Nephron progenitor cell (in vitro differentiated cells): ENCODE results near the gene TMEM30B.
A peak's percentile ranks its signal among the peaks of the same experiment; 100 is the strongest.

ENCODE experiments used
- DNase-seq: peaks from one replicate; pipeline ENCODE4 v3.0.0; 2021
- H3K27ac Mint-ChIP-seq: 2 replicates; pipeline ENCODE4 v1.8.0; 2021; ENCODE audit warnings: mild to moderate bottlenecking, moderate library complexity, mixed read lengths
- H3K27me3 Mint-ChIP-seq: 2 replicates; pipeline ENCODE4 v1.8.0; 2021; ENCODE audit warnings: mild to moderate bottlenecking, low read depth, mixed read lengths; ENCODE audit not compliant: poor library complexity
- H3K36me3 Mint-ChIP-seq: 2 replicates; pipeline ENCODE4 v1.8.0; 2021; ENCODE audit warnings: low read depth, mixed read lengths
- H3K4me1 Mint-ChIP-seq: 2 replicates; pipeline ENCODE4 v1.8.0; 2021; ENCODE audit warnings: mixed read lengths
- H3K4me3 Mint-ChIP-seq: 2 replicates; pipeline ENCODE4 v1.8.0; 2021; ENCODE audit warnings: mild to moderate bottlenecking, moderate library complexity, mixed read lengths
- H3K9me3 Mint-ChIP-seq: 2 replicates; pipeline ENCODE4 v1.8.0; 2021; ENCODE audit warnings: mild to moderate bottlenecking, moderate library complexity, mixed read lengths
- TF ChIP-seq, protein P1 (sequence below): fragments of 200-600 bp; sonication (generic); IDR thresholded peaks from 2 replicates; pipeline ENCODE4 v1.5.0; 2021; ENCODE audit warnings: antibody characterized with exemption

TMEM30B gene

GRCh38 chr14:61326146-61326545 is 45.0 kb upstream of the TMEM30B start:
- no peak for DNase-seq
- H3K27me3 Mint-ChIP-seq: peaks cover 53% of the 10 kb centered on the region

DNA sequence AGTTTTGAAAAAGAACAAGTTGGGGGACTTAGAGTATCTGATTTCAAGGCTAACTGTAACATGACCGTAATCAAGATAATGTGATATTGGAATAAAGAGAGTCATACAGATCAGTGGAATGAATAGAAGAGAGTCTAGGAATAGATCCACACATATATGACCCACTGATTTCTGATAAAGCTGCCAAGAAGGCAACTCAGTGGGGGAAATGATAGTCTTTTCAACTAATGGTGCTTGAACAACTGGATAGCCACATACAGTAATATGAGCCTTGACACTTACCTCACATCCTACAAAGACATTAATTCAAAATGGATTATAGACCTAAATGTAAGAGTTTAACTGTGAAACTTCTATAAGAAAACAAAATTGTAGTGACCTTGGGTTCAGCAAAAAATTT is 44.0 kb upstream of the TMEM30B start:
- Mint-ChIP-seq H3K9me3 (peaks cover 33% of the 10 kb centered on the region), H3K4me3 (no peak overlapping the region), H3K27ac (no peak overlapping the region), H3K4me1 (peaks cover 13% of the 10 kb centered on the region), H3K27me3 (peaks cover 53% of the 10 kb centered on the region), H3K36me3 (no peaks in the 10 kb centered on the region)
- TF ChIP-seq, protein P1, sequence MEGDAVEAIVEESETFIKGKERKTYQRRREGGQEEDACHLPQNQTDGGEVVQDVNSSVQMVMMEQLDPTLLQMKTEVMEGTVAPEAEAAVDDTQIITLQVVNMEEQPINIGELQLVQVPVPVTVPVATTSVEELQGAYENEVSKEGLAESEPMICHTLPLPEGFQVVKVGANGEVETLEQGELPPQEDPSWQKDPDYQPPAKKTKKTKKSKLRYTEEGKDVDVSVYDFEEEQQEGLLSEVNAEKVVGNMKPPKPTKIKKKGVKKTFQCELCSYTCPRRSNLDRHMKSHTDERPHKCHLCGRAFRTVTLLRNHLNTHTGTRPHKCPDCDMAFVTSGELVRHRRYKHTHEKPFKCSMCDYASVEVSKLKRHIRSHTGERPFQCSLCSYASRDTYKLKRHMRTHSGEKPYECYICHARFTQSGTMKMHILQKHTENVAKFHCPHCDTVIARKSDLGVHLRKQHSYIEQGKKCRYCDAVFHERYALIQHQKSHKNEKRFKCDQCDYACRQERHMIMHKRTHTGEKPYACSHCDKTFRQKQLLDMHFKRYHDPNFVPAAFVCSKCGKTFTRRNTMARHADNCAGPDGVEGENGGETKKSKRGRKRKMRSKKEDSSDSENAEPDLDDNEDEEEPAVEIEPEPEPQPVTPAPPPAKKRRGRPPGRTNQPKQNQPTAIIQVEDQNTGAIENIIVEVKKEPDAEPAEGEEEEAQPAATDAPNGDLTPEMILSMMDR: no peak
- DNase-seq: no peak

More at GRCh38 chr14:61326146-61326545, 45.0 kb upstream of the TMEM30B start:
- H3K4me1 Mint-ChIP-seq: peaks cover 13% of the 10 kb centered on the region
- H3K9me3 Mint-ChIP-seq: peaks cover 33% of the 10 kb centered on the region
- no peaks in the 10 kb centered on the region for H3K36me3 Mint-ChIP-seq
- TF ChIP-seq, protein P1: no peak
- H3K4me3 Mint-ChIP-seq: no peak overlapping the region
- H3K27ac Mint-ChIP-seq: no peak overlapping the region

DNA sequence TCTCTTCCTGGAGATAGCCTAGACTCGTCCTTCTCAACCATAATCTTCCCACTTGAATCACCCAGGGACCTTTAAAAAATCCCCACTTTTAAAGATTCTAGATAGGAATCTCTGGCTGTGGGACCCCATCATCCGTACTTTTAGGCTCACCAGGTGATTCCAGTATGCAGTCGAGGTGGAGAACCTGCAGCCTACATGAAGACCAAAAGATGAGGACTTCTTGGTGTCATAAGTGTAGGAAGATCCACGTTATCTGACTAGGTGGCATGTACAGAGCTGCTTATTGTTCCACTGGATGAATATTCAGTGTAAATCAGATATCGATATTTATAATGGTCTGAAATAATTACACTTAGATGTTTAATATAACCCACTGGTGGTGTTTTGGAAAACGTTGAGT is 42.8 kb upstream of the TMEM30B start:
- H3K4me3 Mint-ChIP-seq: no peak overlapping the region
- no peaks in the 10 kb centered on the region for H3K36me3 Mint-ChIP-seq
- peaks cover 53% of the 10 kb centered on the region for H3K27me3 Mint-ChIP-seq
- TF ChIP-seq, protein P1: no peak
- H3K4me1 Mint-ChIP-seq: peaks cover 6% of the 10 kb centered on the region
- no peak overlapping the region for H3K27ac Mint-ChIP-seq
- no peak for DNase-seq
- H3K9me3 Mint-ChIP-seq: peaks cover 33% of the 10 kb centered on the region

DNA sequence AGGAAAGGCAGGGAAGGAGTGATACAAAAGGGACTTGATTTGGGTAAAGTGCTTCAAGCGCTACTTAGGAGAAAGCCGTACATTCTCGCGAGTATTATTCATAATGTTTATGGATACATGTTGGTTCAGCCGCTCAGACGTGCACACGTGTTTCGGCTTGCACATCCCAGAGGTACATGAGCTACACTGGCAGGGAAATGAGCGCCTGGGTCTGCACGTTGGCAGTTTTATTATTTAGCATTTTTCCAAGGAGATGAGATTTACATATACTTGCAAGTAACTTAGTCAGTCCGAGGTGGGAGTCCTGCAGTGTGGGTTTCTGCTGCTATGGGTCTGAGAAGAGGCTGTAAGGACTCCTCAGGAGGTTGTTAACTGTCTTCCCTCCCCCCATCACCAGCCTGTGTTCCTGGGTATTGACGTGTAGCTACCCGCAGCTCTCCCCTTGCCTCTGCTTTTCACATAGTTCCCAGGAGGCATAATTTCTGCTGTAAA is 41.7 kb upstream of the TMEM30B start:
- Mint-ChIP-seq H3K9me3 (peaks cover 33% of the 10 kb centered on the region), H3K27me3 (peaks cover 53% of the 10 kb centered on the region), H3K4me1 (peaks cover 6% of the 10 kb centered on the region), H3K4me3 (peak overlapping the region; percentile 75), H3K36me3 (no peaks in the 10 kb centered on the region), H3K27ac (no peak overlapping the region)
- TF ChIP-seq, protein P1: no peak
- no peak for DNase-seq

- DNase-seq: no peak
- TF ChIP-seq, protein P1: no peak
- Mint-ChIP-seq H3K36me3 (no peaks in the 10 kb centered on the region), H3K4me3 (peak overlapping the region; percentile 75), H3K4me1 (peaks cover 6% of the 10 kb centered on the region), H3K9me3 (peaks cover 33% of the 10 kb centered on the region), H3K27ac (no peak overlapping the region), H3K27me3 (peaks cover 53% of the 10 kb centered on the region)
Measured at GRCh38 chr14:61322011-61322798, 41.1 kb upstream of the TMEM30B start.
